ENCODE measurements around the gene GRHPR. TPM values are rescaled to one million over a fixed set of nuclear protein-coding genes. Genes with fewer than 3 reads are reported as not detected.

The GRHPR gene
- 128 and 137 TPM in 2 replicates for polyA plus RNA-seq
- 54.8 and 60.7 TPM in 2 replicates for polyA minus RNA-seq

- Histone ChIP-seq H3K36me3 (ENCODE audit: insufficient read depth, low read length) (no peaks in the 10 kb centered on the region), H3K9me2 (ENCODE audit: insufficient read depth, low read length) (no peaks in the 10 kb centered on the region), H3K27me3 (ENCODE audit: insufficient read depth, low read depth, low read length) (no peaks in the 10 kb centered on the region), H3K27ac (ENCODE audit: low read length) (peak within 1 kb of the TSS; percentile 52), H3F3A (ENCODE audit: insufficient read depth, low read length, poor library complexity, severe bottlenecking) (no peaks in the 10 kb centered on the region), H4K20me1 (ENCODE audit: insufficient read depth) (no peaks in the 10 kb centered on the region), H3K9me3 (ENCODE audit: low read length) (no peaks in the 10 kb centered on the region), H3K9ac (ENCODE audit: low read length) (peak within 1 kb of the TSS; percentile 79), H3K4me3 (ENCODE audit: low read length) (peak within 1 kb of the TSS; percentile 97), H2AFZ (ENCODE audit: low read depth, low read length) (peak within 1 kb of the TSS; percentile 94), H3K4me2 (ENCODE audit: low read length) (peak within 1 kb of the TSS; percentile 91), H3K79me2 (replicated peaks; ENCODE audit: insufficient read depth, low read length) (peaks cover 24% of the 10 kb centered on the region)
- TF ChIP-seq SMC3 (conservative IDR thresholded peaks at IDR 0.05; ENCODE audit: poor library complexity): peak; percentile 61
- no peak for TF ChIP-seq EZH2 (IDR thresholded peaks at IDR 0.05; ENCODE audit: borderline replicate concordance, insufficient read depth, low read length, poor library complexity, severe bottlenecking)
- TF ChIP-seq, protein P1, sequence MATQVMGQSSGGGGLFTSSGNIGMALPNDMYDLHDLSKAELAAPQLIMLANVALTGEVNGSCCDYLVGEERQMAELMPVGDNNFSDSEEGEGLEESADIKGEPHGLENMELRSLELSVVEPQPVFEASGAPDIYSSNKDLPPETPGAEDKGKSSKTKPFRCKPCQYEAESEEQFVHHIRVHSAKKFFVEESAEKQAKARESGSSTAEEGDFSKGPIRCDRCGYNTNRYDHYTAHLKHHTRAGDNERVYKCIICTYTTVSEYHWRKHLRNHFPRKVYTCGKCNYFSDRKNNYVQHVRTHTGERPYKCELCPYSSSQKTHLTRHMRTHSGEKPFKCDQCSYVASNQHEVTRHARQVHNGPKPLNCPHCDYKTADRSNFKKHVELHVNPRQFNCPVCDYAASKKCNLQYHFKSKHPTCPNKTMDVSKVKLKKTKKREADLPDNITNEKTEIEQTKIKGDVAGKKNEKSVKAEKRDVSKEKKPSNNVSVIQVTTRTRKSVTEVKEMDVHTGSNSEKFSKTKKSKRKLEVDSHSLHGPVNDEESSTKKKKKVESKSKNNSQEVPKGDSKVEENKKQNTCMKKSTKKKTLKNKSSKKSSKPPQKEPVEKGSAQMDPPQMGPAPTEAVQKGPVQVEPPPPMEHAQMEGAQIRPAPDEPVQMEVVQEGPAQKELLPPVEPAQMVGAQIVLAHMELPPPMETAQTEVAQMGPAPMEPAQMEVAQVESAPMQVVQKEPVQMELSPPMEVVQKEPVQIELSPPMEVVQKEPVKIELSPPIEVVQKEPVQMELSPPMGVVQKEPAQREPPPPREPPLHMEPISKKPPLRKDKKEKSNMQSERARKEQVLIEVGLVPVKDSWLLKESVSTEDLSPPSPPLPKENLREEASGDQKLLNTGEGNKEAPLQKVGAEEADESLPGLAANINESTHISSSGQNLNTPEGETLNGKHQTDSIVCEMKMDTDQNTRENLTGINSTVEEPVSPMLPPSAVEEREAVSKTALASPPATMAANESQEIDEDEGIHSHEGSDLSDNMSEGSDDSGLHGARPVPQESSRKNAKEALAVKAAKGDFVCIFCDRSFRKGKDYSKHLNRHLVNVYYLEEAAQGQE (IDR thresholded peaks at IDR 0.05; ENCODE audit: borderline replicate concordance): peak; percentile 22
- TF ChIP-seq TAF1 (IDR thresholded peaks at IDR 0.05; ENCODE audit: low read depth): peak; percentile 80
- TF ChIP-seq CTCF (IDR thresholded peaks at IDR 0.05; ENCODE audit: poor library complexity, severe bottlenecking): no peak
- peak; percentile 56 for TF ChIP-seq RAD21 (conservative IDR thresholded peaks at IDR 0.05)
- TF ChIP-seq POLR2AphosphoS5 (IDR thresholded peaks at IDR 0.05): peak; percentile 92
- TF ChIP-seq MXI1 (conservative IDR thresholded peaks at IDR 0.05; ENCODE audit: poor library complexity, severe bottlenecking): peak; percentile 82
- TF ChIP-seq EP300 (conservative IDR thresholded peaks at IDR 0.05; ENCODE audit: poor library complexity, severe bottlenecking): peak; percentile 34
Measured at GRCh38 chr9:37422289-37423104, at the start of gene GRHPR. GRHPR (plus strand) TSS chr9:37422696; CDS start chr9:37422751, 55 bp downstream.

DNA sequence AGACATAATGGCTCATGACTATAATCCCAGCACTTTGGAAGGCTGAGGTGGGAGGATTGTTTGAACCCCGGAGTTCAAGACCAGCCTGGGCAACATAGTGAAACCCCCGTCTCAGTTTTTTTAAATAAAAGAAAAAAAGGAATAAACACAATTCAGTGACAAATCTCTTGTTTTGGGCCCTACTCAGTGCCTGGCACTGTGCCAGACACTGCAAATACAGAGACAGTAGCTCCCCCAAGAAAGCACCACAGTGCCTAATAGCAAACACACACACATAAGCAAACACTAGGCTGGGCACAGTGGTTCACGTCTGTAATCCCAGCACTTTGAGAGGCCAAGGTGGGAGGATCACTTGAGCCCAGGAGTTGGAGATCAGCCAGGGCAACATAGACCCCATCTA is 49.7 kb upstream of the GRHPR start:
- H4K20me1 ChIP-seq (ENCODE audit: insufficient read depth): no peaks in the 10 kb centered on the region
- H3F3A ChIP-seq (ENCODE audit: insufficient read depth, low read length, poor library complexity, severe bottlenecking): no peaks in the 10 kb centered on the region
- no peaks in the 10 kb centered on the region for H3K9me2 ChIP-seq (ENCODE audit: insufficient read depth, low read length)
- H2AFZ ChIP-seq (ENCODE audit: low read depth, low read length): no peak overlapping the region
- H3K4me3 ChIP-seq (ENCODE audit: low read length): no peak overlapping the region
- no peak for TF ChIP-seq TAF1 (IDR thresholded peaks at IDR 0.05; ENCODE audit: low read depth)
- TF ChIP-seq EZH2 (IDR thresholded peaks at IDR 0.05; ENCODE audit: borderline replicate concordance, insufficient read depth, low read length, poor library complexity, severe bottlenecking): no peak
- TF ChIP-seq, protein P1 (IDR thresholded peaks at IDR 0.05; ENCODE audit: borderline replicate concordance): no peak
- TF ChIP-seq CTCF (IDR thresholded peaks at IDR 0.05; ENCODE audit: poor library complexity, severe bottlenecking): no peak
- TF ChIP-seq MXI1 (conservative IDR thresholded peaks at IDR 0.05; ENCODE audit: poor library complexity, severe bottlenecking): no peak
- TF ChIP-seq RAD21 (conservative IDR thresholded peaks at IDR 0.05): no peak
- TF ChIP-seq POLR2AphosphoS5 (IDR thresholded peaks at IDR 0.05): no peak
- TF ChIP-seq EP300 (conservative IDR thresholded peaks at IDR 0.05; ENCODE audit: poor library complexity, severe bottlenecking): no peak
- TF ChIP-seq SMC3 (conservative IDR thresholded peaks at IDR 0.05; ENCODE audit: poor library complexity): no peak
- no peak overlapping the region for H3K4me2 ChIP-seq (ENCODE audit: low read length)
- H3K36me3 ChIP-seq (ENCODE audit: insufficient read depth, low read length): no peaks in the 10 kb centered on the region
- no peak overlapping the region for H3K9ac ChIP-seq (ENCODE audit: low read length)
- H3K79me2 ChIP-seq (replicated peaks; ENCODE audit: insufficient read depth, low read length): no peaks in the 10 kb centered on the region
- no peaks in the 10 kb centered on the region for H3K9me3 ChIP-seq (ENCODE audit: low read length)
- no peaks in the 10 kb centered on the region for H3K27me3 ChIP-seq (ENCODE audit: insufficient read depth, low read depth, low read length)
- no peak overlapping the region for H3K27ac ChIP-seq (ENCODE audit: low read length)
